Measurements from ENCODE around the gene OR2H2. TPM values are rescaled to one million over a fixed set of nuclear protein-coding genes. Genes with fewer than 3 reads are reported as not detected.
A peak's percentile ranks its signal among the peaks of the same experiment; 100 is the strongest.

OR2H2 gene
- total and polyA plus RNA-seq, 2 donors, result not detected

DNA sequence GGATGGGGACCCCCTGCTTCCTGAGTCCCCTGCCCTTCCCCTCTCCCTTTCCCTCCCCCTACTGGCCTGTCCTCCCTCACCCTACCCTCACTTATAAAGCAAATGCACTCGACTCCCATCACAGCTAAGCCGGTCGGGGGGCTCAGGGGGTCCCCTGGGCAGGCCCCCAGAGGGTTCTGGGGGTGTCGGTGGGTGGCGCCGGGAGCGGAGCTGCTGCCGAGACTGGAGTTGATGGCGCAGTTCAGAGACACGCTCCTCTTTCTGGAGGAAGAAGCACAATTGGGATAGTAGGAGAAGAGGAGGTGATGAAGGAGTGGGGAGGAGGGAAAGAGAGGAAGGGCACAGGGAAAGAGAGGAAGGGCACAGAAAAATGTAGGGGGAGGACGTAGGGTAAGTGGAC, 18.5 kb downstream of the OR2H2 start:
- Histone ChIP-seq H3K27ac (ENCODE audit: low read depth) (no peak overlapping the region), H3K36me3 (ENCODE audit: insufficient read depth) (no peaks in the 10 kb centered on the region), H3K4me3 (ENCODE audit: low read depth, low read length) (no peak overlapping the region), H3K4me1 (ENCODE audit: insufficient read depth) (no peaks in the 10 kb centered on the region)
- 87% methylated on average over 11 of the region's 11 CpGs for WGBS
- DNase-seq (ENCODE audit: extremely low spot score), result no peak

DNA sequence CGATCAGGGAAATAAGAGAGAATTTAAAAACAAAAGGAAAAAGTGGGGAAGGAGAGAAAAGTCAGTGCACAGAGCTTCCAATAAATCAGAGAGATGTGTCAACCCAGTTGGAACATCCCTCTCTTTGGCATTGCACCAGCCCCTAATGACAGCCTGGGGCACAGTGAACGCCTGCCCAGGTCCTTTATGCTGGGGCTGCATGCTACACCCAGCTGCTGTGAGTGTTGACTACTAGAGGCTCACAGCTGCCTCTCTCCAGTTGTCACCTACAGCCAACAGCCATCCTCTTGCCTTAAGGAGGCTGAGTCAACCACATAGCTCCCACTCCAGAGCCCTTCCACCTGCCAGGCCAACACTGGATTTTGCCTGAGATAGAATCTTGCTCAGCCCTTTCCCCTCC, 19.0 kb downstream of the OR2H2 start:
- no peak overlapping the region for H3K4me3 ChIP-seq (ENCODE audit: low read depth, low read length)
- no peaks in the 10 kb centered on the region for H3K36me3 ChIP-seq (ENCODE audit: insufficient read depth)
- 88% methylated on average over 2 of the region's 2 CpGs for WGBS
- H3K4me1 ChIP-seq (ENCODE audit: insufficient read depth), result no peaks in the 10 kb centered on the region
- DNase-seq (ENCODE audit: extremely low spot score), result no peak
- no peak overlapping the region for H3K27ac ChIP-seq (ENCODE audit: low read depth)

DNA sequence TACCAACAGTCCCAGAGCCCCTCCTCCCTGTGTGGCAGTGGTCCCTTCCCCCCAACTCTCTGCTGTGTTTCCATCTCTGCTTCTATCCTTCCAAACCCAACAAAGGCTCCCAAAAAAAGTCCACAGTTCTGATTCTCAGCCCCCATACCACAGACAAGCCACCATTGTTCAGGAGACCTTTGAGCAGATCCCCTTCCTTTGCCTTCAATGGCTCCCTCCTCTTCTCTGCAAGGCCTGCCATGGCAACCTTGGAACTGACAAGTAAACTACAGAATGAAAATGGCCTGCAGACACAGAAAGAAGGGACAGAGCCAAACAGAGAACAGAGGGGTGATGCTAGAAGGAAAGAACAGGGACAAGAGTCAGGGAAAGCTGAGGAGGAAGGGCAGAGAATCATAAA, 23.2 kb downstream of the OR2H2 start:
- Histone ChIP-seq H3K27ac (ENCODE audit: low read depth) (no peak overlapping the region), H3K36me3 (ENCODE audit: insufficient read depth) (no peaks in the 10 kb centered on the region), H3K4me1 (ENCODE audit: insufficient read depth) (no peaks in the 10 kb centered on the region), H3K4me3 (ENCODE audit: low read depth, low read length) (no peak overlapping the region)
- no peak for DNase-seq (ENCODE audit: extremely low spot score)

DNA sequence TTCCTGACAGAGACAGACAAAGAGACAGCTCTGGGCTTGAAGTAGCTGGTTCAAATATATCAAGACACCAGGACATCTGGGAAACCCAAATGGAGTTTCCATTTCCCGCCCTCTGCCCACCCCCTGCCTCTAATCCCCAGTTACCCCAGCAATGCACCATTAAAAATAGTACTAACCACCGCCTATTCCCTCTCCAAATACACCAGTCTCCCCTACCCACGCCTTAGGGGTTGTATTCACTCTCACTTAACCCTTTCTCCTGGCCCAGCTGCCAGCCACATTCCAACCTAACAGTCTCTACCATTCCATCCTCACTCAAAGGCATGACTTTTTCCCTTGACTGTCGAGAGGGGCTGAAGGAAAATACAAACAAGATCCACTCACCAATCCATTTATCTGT, 25.6 kb downstream of the OR2H2 start:
- Histone ChIP-seq H3K4me1 (ENCODE audit: insufficient read depth) (no peaks in the 10 kb centered on the region), H3K27ac (ENCODE audit: low read depth) (no peak overlapping the region), H3K4me3 (ENCODE audit: low read depth, low read length) (no peak overlapping the region), H3K36me3 (ENCODE audit: insufficient read depth) (no peaks in the 10 kb centered on the region)
- WGBS, result 90% methylated on average over 4 of the region's 4 CpGs
- DNase-seq (ENCODE audit: extremely low spot score), result no peak

DNA sequence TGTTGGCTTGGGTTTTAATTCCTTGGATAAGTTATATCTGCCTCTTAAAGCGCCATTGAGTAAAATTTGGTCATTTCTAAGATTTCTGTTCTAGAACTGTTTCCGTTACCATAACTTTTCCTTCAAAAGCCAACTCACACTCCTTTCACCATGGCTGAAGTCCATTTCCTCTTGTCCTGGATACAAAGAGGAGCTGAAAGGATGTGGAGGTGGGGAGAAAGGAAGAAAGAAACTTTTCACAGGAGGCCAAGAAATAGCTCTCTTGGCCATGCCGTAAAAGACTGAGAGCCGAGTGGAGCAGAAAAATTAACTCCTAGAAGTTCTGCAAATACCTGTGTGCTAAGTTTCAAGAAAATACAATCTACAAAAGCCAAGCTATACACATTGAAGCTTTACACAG, 26.5 kb downstream of the OR2H2 start:
- Histone ChIP-seq H3K4me1 (ENCODE audit: insufficient read depth) (no peaks in the 10 kb centered on the region), H3K27ac (ENCODE audit: low read depth) (no peak overlapping the region), H3K4me3 (ENCODE audit: low read depth, low read length) (no peak overlapping the region), H3K36me3 (ENCODE audit: insufficient read depth) (no peaks in the 10 kb centered on the region)
- DNase-seq (ENCODE audit: extremely low spot score), result no peak
- 78% methylated on average over 4 of the region's 4 CpGs for WGBS

DNA sequence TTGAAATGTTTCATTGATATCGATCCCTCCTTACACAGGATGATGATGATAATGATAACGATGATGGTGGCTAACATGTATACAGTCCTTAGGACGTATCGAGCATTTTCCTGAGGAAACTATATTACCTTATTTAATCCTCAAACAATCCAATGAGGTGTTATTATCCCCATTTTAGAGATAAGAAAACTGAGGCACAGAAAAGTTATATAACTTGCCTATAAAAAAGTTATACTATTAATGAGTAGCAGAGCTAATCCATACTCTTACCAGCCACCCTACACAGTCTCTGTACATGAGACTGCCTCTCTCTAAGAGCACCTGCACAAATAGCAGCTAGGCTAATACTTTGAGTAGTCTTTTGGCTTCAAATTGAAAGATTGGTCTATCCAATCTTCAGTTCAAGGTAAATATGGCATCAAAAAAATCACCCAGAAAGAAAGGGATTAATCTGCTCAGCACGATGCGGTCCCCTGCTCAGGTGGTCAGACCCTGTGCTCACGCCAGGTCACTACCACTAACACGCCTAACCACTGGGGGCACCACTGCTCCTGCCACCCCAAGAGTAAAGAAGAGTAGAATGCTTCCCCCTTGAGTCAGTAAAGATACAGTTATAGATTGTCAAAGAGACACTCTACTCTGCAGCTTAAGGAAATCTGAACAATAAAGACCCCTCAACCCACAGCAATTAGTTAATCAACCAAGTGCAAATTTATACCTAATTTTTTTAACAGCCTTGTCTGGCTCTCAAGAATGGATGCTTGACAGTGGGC, 33.0 kb downstream of the OR2H2 start:
- Histone ChIP-seq H3K27ac (ENCODE audit: low read depth) (no peak overlapping the region), H3K36me3 (ENCODE audit: insufficient read depth) (no peaks in the 10 kb centered on the region), H3K4me3 (ENCODE audit: low read depth, low read length) (no peak overlapping the region), H3K4me1 (ENCODE audit: insufficient read depth) (no peaks in the 10 kb centered on the region)
- DNase-seq (ENCODE audit: extremely low spot score), result no peak
- WGBS, result 93% methylated on average over 8 of the region's 8 CpGs

DNA sequence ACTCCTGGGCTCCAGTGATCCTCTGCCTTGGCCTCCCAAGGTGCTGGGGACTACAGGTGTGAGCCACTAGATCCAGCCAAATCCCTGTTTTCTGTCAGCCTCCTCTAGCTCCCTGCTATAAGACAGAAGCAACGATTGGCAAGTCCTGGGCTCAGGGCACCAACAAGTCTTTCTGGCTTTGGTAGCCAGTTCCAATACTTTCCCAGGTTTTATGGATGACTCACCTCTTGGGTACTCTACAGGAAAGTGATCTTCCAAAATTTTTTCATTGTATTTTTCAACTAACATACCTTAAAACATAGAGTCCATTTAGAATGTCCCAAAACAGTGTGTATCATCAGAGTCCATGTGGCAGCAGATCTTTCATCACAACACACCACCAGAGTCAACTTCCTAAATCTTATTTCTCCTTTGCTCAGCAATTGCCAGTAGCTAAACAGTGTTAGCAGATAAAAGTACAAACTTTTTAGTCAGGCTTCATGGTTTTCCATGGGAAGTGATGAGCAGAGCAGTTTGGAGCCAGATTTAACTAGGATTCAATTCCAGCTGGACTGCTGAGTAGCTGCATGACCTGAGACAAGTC, 34.7 kb downstream of the OR2H2 start:
- H3K36me3 ChIP-seq (ENCODE audit: insufficient read depth), result no peaks in the 10 kb centered on the region
- WGBS, result 88% methylated on average over 1 of the region's 1 CpG
- no peak overlapping the region for H3K27ac ChIP-seq (ENCODE audit: low read depth)
- no peak for DNase-seq (ENCODE audit: extremely low spot score)
- H3K4me3 ChIP-seq (ENCODE audit: low read depth, low read length), result no peak overlapping the region
- H3K4me1 ChIP-seq (ENCODE audit: insufficient read depth), result no peaks in the 10 kb centered on the region

DNA sequence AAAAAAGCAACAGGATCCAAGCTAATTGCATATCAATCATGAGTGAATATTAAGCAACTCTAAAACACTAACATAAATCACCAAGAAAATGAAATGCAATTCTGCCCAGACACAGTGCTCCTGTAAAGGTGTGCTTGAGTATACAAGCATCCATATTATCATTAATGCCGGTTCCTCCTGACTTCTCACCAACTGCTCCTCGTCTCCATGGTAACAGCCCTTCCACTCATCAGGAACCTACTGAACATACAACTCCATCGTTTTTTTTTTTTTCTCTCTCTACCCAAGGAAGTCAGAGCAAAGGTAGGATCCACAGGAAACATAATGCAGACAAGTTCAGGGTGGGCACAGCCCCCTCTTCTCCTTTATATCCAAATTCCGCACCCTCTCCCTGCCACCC, 35.7 kb downstream of the OR2H2 start:
- Histone ChIP-seq H3K27ac (ENCODE audit: low read depth) (no peak overlapping the region), H3K4me1 (ENCODE audit: insufficient read depth) (no peaks in the 10 kb centered on the region), H3K36me3 (ENCODE audit: insufficient read depth) (no peaks in the 10 kb centered on the region), H3K4me3 (ENCODE audit: low read depth, low read length) (no peak overlapping the region)
- 81% methylated on average over 4 of the region's 4 CpGs for WGBS
- no peak for DNase-seq (ENCODE audit: extremely low spot score)

DNA sequence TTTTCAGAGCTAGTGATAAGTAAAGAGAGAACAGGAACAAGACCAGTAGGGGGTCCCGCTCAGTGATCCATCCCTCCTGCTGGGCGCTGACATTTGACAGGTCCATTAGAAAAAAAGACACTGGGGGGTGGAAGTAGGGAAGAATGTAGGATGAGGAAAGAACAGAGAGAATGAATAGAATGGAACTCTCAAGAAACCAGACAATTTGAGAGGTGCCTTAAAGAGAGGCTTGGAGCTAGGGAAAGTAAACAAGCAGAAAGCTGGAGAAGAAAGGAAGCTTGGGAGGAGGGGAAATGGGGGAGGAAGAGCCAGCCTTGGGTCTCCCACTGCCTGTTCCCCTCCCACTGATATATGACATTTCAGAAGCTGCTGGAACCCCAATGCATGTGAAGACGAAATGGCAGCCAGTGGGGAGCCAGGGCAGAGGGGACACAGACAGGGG, 39.6 kb downstream of the OR2H2 start:
- no peak overlapping the region for H3K4me3 ChIP-seq (ENCODE audit: low read depth, low read length)
- no peaks in the 10 kb centered on the region for H3K36me3 ChIP-seq (ENCODE audit: insufficient read depth)
- no peak for DNase-seq (ENCODE audit: extremely low spot score)
- no peak overlapping the region for H3K27ac ChIP-seq (ENCODE audit: low read depth)
- WGBS, result 79% methylated on average over 3 of the region's 3 CpGs
- H3K4me1 ChIP-seq (ENCODE audit: insufficient read depth), result peaks cover 2% of the 10 kb centered on the region

DNA sequence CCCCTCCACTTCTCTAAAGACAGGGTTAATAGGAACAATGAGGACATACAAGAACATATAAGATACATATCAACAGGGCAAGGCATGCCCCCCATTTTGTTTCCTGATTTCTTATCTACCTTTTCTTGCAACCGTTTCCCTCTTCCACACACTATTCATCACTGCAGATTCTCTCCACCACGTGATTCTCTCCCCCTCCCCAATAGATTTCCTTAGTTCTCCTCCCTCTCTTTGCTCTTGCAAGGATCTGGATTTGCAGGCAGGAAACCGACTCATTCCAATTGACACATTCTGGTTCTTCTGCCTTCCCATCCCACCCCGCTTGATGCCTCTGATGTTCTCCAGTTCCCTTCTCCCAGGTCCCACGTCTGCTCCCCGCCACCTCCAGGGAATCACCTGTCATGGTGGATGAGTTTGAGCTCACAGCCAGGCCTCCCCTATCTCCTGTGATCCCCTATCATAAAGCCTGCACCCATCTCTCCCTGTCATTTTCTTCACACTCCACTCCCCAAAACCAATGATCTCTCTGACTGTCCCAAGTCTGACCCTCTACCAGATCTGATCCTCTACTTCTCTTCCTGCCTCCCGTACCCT, 40.5 kb downstream of the OR2H2 start:
- Histone ChIP-seq H3K4me1 (ENCODE audit: insufficient read depth) (peaks cover 2% of the 10 kb centered on the region), H3K27ac (ENCODE audit: low read depth) (no peak overlapping the region), H3K4me3 (ENCODE audit: low read depth, low read length) (no peak overlapping the region), H3K36me3 (ENCODE audit: insufficient read depth) (no peaks in the 10 kb centered on the region)
- WGBS, result 64% methylated on average over 7 of the region's 7 CpGs
- DNase-seq (ENCODE audit: extremely low spot score), result no peak

DNA sequence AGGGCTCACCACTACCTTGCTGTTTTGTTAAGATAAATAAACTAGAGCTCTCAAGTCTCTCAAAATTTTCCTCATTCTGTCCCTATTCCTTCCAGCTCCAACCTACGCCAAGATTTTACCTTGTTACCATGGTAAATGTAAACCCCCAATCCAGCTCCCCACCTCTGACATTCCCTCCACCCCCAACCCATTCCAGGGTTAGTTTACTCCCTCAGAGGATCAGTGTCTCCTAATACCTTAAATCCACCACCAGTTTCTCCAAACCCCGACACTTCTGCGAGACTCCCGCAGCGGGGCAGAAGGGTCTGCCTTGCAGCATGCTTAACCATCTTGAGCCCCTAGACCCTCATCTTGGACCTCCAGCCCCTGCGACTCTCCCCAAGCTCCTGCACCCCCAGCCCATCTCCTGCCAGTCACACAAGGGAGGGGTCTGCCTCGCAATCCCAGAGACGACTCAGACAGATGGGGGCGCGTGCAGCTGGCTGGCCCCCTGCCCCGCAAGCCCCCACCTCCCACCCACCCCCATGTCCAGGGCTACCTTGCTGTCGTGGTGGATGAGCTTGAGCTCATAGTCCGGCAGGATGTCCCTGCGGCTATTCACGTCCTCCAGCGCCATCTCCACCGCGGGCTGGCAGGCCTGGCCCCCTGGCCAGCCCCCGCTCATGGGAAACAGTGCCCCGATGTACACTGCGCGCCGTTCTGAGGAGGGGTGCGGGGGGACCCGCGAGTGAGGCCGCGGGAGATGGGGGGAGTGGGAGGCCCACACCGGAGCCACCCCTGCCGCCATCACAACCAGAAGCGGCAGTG, 42.2 kb downstream of the OR2H2 start:
- DNase-seq (ENCODE audit: extremely low spot score), result no peak
- Histone ChIP-seq H3K36me3 (ENCODE audit: insufficient read depth) (no peaks in the 10 kb centered on the region), H3K4me1 (ENCODE audit: insufficient read depth) (peaks cover 2% of the 10 kb centered on the region), H3K27ac (ENCODE audit: low read depth) (peak overlapping the region; percentile 31), H3K4me3 (ENCODE audit: low read depth, low read length) (peak overlapping the region; percentile 55)
- 8% methylated on average over 31 of the region's 31 CpGs for WGBS

DNA sequence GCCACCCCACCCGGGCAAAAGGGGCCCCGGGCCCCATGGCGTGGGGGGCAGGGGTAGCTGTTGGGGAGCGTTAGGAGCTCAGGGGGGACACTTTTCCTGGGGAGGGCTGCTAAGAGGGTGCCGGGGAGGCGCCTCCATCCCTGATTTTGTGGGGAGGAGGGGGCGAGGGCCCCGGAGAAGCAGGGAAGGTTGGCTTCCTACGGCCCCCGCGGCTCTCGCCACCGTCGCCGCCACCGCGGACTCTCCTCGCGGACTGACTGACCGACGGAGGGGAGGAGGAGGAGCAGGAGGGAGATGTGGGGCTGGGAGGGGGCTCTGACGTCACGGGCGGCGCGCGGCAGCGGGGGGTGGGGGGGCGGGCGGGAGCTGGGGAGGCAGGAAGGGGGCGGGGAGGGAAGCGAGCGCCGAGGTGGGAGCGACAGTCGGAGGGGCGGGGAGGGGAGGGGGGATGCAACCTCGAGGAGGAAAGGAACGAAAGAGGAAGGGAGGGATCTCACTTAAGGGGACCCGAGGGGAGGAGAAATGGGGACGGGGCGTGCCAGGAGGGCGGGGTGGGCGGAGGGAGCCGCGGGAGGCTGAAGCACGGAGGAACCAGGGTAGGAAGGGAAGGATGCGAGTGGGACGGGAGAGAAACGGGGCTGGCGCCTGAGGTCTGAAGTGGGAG, 43.0 kb downstream of the OR2H2 start:
- peak; percentile 64 for DNase-seq (ENCODE audit: extremely low spot score)
- no peaks in the 10 kb centered on the region for H3K36me3 ChIP-seq (ENCODE audit: insufficient read depth)
- H3K27ac ChIP-seq (ENCODE audit: low read depth), result peak overlapping the region; percentile 40
- H3K4me3 ChIP-seq (ENCODE audit: low read depth, low read length), result peak overlapping the region; percentile 55
- under 1% methylated on average over 50 of the region's 51 CpGs for WGBS
- H3K4me1 ChIP-seq (ENCODE audit: insufficient read depth), result peaks cover 2% of the 10 kb centered on the region

Data from urinary bladder (tissue), 4 donors.